ENCODE data around the gene KIFAP3. TPM values are rescaled to one million over a fixed set of nuclear protein-coding genes. Genes with fewer than 3 reads are reported as not detected.

Gene KIFAP3
- total and polyA plus RNA-seq, 12 donors: 18.4 to 54.8 (median 30.5) TPM

GRCh38 chr1:169906938-169907337 lies 167.6 kb downstream of the KIFAP3 start:
- no peak for DNase-seq
- Histone ChIP-seq H3K4me1 (replicated peaks in 1 of 2) (no peaks in the 10 kb centered on the region), H3K36me3 (replicated peaks in 1 of 2) (no peaks in the 10 kb centered on the region), H3K9me3 (replicated peaks in 1 of 3) (no peaks in the 10 kb centered on the region), H3K27ac (no peak overlapping the region), H3K4me3 (no peak overlapping the region), H3K27me3 (no peaks in the 10 kb centered on the region)
- intact Hi-C loops (cut with DNase I): no loop called here
- no peak for TF ChIP-seq POLR2A (IDR thresholded peaks at IDR 0.05)
- TF ChIP-seq, protein P1, sequence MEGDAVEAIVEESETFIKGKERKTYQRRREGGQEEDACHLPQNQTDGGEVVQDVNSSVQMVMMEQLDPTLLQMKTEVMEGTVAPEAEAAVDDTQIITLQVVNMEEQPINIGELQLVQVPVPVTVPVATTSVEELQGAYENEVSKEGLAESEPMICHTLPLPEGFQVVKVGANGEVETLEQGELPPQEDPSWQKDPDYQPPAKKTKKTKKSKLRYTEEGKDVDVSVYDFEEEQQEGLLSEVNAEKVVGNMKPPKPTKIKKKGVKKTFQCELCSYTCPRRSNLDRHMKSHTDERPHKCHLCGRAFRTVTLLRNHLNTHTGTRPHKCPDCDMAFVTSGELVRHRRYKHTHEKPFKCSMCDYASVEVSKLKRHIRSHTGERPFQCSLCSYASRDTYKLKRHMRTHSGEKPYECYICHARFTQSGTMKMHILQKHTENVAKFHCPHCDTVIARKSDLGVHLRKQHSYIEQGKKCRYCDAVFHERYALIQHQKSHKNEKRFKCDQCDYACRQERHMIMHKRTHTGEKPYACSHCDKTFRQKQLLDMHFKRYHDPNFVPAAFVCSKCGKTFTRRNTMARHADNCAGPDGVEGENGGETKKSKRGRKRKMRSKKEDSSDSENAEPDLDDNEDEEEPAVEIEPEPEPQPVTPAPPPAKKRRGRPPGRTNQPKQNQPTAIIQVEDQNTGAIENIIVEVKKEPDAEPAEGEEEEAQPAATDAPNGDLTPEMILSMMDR (IDR thresholded peaks at IDR 0.05): no peak

- Histone ChIP-seq H3K27ac (no peak overlapping the region), H3K9me3 (replicated peaks in 1 of 3) (no peaks in the 10 kb centered on the region), H3K27me3 (no peaks in the 10 kb centered on the region), H3K4me3 (no peak overlapping the region), H3K4me1 (replicated peaks in 1 of 2) (no peaks in the 10 kb centered on the region), H3K36me3 (replicated peaks in 1 of 2) (no peaks in the 10 kb centered on the region)
- TF ChIP-seq, protein P1 (IDR thresholded peaks at IDR 0.05): no peak
- no peak for TF ChIP-seq POLR2A (IDR thresholded peaks at IDR 0.05)
- WGBS, 4 donors: 75 to 89% (median 83%) methylated on average over 1 of the region's 1 CpG
- intact Hi-C loops (cut with DNase I): no loop called here
- no peak for DNase-seq
Observed at GRCh38 chr1:169904834-169905233, 169.7 kb downstream of the KIFAP3 start.

- 53 to 65% (median 62%) methylated on average over 5 of the region's 5 CpGs for WGBS, 4 donors
- intact Hi-C loops (cut with DNase I): no loop called here
- Histone ChIP-seq H3K4me3 (no peak overlapping the region), H3K9me3 (replicated peaks in 1 of 3) (no peaks in the 10 kb centered on the region), H3K27me3 (no peaks in the 10 kb centered on the region), H3K4me1 (replicated peaks in 1 of 2) (no peaks in the 10 kb centered on the region), H3K36me3 (replicated peaks in 1 of 2) (no peaks in the 10 kb centered on the region), H3K27ac (no peak overlapping the region)
- DNase-seq: no peak
- no peak for TF ChIP-seq POLR2A (IDR thresholded peaks at IDR 0.05)
- TF ChIP-seq, protein P1 (IDR thresholded peaks at IDR 0.05): no peak
Observed at GRCh38 chr1:169902751-169903150, 171.7 kb downstream of the KIFAP3 start.

- Histone ChIP-seq H3K4me1 (replicated peaks in 1 of 2) (no peaks in the 10 kb centered on the region), H3K27ac (no peak overlapping the region), H3K36me3 (replicated peaks in 1 of 2) (no peaks in the 10 kb centered on the region), H3K9me3 (replicated peaks in 1 of 3) (no peaks in the 10 kb centered on the region), H3K4me3 (no peak overlapping the region), H3K27me3 (no peaks in the 10 kb centered on the region)
- no peak for TF ChIP-seq POLR2A (IDR thresholded peaks at IDR 0.05)
- TF ChIP-seq, protein P1 (IDR thresholded peaks at IDR 0.05): no peak
- DNase-seq: no peak
- intact Hi-C loops (cut with DNase I): no loop called here
Observed at GRCh38 chr1:169901115-169901514, 173.4 kb downstream of the KIFAP3 start.

All from adrenal gland (tissue), 12 donors.